Fibroblast of skin of left quadriceps (primary cell): ENCODE measurements around the gene LAMA3.

Experiments used
- DNase-seq, 2 experiments: peaks; one replicate each; pipeline ENCODE4 v3.0.0-alpha.2; 2013; ENCODE audit warnings: low read depth in 2 of 2

LAMA3 gene

DNA sequence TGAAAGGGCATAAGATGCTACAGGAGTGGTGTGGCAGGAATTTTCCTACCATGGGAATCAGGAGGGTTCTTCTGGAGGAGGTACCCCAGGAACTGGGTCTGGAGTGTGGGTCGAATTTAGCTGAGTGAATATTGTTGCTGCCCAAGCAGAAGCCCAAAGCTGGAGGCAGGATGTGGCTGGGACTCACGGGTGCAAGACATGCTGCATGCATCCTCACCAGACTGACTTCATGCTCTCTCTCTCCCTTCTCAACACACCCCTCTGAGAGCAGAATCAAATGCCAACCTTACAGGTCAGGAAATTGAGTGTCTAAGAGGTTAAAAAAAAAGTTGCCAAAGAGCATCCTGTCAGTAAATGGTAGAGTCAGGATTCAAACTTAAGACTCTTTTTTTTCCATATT, 246.6 kb downstream of the LAMA3 start:
- no peak for DNase-seq

- DNase-seq = no peak
These were observed 247.2 kb downstream of the LAMA3 start for GRCh38 chr18:23936381-23936958.

- DNase-seq = no peak
These were observed 248.9 kb downstream of the LAMA3 start for GRCh38 chr18:23938043-23938756.

DNA sequence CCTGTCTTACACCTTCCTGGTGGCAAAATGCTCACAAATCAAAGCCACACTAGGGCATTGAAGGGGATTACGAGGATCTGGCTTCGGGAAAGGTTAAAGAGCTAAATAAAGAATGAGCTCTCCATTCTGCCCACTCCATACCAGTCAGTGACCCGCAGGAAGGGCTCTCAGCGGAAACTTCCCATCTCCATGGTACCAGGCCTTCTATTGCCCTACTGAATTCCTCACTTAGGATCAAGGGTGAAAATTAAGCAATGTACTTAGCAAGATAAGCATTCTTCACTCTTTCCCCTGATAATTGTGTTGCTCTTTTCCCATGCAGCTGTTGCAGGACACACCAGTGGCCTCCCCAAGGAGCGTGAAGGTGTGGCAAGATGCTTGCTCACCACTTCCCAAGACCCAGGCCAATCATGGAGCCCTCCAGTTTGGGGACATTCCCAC, 249.7 kb downstream of the LAMA3 start:
- DNase-seq = no peak

DNA sequence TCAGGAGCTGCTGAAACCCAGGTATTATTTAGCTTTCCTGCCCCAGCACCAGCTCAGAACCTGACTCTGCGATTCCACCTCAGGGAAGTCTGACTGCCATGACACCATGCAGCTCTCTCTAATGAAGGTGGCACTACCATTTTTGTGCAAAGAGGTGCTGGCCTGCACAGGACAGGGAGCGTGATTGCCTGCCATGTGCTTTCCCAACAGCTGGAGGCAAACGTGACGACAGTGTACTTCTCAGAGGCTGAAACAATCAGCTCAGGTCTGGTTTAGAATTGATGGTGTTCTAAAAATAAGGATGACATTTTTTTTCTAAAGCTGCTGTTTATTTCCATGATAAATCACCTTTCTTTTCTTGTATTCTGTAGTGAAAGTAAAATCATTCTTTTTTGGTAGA, 250.1 kb downstream of the LAMA3 start:
- no peak for DNase-seq

- no peak for DNase-seq
These were observed 250.6 kb downstream of the LAMA3 start for GRCh38 chr18:23939896-23940295.

DNA sequence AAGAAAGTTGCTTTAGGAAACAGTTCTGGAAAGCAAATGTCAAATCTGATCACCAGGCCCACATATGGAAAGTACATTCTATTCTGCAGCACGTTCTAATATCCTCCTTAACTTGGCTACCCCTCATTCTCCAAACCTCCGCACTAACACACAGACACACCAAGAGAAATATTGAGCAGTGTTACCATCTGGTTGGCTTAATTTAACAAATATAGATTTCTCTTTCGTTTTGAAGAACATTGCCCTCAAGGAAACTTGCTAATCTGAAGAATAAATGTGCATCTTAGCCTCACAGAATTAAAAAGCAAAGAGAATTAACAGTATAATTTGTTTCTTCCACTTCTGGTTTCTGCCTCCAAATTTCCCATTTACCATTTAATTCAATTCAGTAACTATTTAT, 252.5 kb downstream of the LAMA3 start:
- DNase-seq = no peak

DNA sequence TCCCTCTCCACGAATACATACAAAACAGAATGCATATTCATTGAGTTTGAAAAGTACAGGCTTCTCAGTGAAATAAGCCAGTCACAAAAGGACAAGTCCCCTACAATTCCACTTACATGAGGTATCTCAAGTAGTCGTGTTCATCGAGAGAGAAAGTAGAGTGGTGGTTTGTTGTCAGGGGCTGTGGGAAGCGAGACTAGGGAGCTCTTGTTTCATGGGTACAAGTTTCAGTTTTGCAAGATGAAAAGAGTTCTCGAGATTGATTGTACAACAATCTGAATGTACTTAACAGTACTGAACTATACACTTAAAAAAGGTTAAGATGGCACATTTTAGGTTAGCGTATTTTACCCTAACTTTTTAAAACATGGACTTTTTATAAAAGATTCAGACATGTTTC, 253.9 kb downstream of the LAMA3 start:
- no peak for DNase-seq

- peak; percentile 15 to 18 for DNase-seq
These were observed 254.8 kb downstream of the LAMA3 start for GRCh38 chr18:23943903-23944624.

DNA sequence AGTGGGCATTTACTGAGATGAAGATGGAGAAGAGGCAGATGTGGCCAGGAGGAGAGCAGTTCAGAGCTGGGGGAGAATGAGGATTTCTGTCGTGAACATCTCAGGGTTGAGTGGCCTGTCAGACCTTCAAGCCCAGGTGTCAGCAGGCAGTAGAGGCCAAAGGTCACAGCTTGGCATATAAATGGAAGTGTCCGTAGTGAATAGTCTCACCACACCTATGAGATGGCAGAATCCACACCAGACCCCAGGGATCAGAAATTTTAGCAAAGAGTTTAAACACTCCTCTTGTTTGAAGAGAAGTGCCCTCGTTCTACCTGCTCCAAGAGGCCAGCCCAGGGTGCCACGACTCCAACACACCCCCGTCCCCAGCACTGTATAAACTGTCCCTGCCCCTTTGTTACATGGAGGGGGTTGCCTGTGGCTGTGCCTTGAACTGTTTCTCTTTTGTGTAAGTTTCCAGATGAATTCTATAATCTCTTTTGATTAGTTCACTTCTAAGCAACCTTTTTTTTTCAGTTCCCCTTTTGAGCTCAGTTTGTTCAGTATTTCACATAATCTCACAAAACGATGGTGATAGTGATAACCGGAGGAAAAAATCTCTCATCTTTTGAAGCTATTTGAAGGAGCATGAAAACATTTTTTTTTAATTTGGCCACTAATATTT, 256.3 kb downstream of the LAMA3 start:
- DNase-seq = no peak

DNA sequence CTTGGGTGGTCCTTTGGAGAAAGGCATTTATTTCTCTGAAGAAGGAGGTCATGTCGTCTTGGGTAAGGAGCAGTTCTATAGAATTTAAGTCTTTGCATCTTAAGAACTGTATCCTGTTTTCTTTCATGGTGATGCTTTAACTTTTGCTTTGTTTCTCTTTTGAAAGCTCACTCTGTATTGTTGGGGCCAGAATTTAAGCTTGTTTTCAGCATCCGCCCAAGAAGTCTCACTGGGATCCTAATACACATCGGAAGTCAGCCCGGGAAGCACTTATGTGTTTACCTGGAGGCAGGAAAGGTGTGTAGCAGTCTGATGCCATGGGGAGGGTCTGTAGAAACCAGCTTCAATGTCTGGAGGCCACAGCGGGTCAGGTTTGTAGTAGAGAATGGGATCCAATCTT, 260.6 kb downstream of the LAMA3 start:
- DNase-seq = no peak

GRCh38 chr18:23950644-23951043, 261.4 kb downstream of the LAMA3 start:
- no peak for DNase-seq

- no peak for DNase-seq
These were observed 262.0 kb downstream of the LAMA3 start for GRCh38 chr18:23951206-23951605.

- no peak for DNase-seq
These were observed 264.7 kb downstream of the LAMA3 start for GRCh38 chr18:23953984-23954383.

- DNase-seq = no peak
These were observed 267.2 kb downstream of the LAMA3 start for GRCh38 chr18:23956483-23956882.

- DNase-seq = no peak
These were observed 268.8 kb downstream of the LAMA3 start for GRCh38 chr18:23958036-23958435.

DNA sequence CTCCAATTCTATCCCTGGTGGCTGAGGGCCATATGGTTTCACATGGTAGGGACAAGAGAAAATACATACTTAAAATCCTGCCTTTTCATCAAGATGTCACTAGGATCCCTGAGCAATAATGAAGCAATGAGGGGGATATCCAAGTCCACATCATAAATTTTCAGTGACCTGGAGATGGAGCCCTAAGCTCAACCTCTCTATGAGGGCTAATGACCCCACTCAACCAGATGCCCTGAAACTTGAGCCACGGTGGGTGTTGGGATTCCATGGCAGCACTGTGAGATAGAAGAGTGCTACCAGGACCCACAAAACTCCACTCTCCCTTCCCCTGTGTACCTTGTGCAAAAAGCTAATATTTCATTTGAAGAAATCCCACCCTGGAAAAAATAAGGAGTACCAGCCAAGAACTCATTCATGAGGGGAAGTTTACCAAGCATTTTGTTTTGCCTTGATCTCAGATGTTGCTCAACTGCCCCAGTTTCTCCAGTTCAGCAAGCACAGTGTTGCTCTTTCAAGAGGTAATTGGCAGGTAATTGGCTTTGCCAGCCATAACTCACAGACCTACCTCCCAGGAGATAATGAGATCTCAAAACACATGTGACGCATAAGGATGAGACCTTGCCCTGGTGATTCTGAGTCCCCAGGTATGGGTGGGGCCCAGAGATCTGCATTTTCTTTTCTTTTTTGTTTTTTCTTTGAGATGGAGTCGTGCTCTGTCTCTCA, 274.4 kb downstream of the LAMA3 start:
- DNase-seq = no peak

GRCh38 chr18:23964282-23965238, 275.3 kb downstream of the LAMA3 start:
- DNase-seq = no peak

DNA sequence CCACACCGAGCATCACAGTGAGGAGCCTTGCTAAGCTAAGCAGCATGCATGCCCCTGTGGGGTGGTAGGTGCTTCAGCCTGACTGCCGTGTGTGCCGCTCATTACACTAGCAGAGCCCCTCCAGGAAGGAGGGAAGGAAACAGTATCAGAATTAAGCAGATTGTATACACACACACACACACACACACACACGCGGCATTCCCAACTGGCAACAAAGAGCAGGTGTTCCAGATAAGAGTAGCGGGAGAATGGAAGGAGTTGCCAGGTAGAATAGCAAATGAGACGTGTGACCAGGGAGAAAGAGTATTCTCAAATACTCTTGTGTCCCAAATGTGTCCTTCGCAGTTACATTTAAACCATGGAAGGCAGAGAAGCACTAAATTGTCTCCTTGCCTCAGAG, 277.7 kb downstream of the LAMA3 start:
- no peak for DNase-seq

DNA sequence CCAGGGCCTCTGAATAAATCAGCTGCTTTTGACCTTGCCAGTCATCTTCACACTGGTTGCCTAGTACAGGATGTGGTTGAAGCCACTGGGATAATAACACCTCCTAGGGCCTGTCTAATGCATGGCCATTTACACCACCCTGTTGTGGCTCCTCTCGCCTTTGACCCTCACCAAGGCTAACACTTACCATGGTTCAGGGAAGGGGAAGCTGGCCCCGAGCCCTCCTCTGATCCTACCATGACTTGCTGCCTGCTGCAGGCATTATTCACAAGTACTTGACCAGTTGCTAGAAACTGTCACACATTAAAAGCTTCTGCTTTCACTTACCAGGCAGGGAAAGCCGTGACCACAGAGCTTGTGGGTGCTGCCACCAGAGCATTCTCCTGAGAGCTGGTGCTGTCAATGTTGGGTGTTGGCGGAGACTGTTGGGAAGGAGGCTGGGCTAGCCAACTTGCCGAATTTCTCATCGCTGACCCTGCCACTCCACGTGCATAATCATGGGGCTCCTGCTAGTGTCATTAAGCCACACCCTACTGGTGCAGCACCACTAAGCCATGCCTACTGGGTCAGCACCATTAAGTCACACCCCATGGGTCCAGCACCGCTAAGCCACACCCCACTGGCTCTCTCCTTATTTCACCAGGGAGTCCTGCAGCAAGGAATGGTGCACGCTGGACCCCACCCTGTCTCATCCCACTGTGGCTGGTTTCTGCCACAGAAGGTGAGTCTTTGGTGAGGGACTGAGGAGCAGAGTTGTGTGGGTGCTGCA, 278.3 kb downstream of the LAMA3 start:
- no peak for DNase-seq
